PC-3 (cell line): ENCODE results near the gene GRHPR.

Experiments
- CTCF ChIP-seq: fragments of 300-600 bp; sonication (generic); conservative IDR thresholded peaks from 2 replicates; pipeline ENCODE4 v1.5.1; 2017; ENCODE audit warnings: antibody characterized with exemption, low read depth, mild to moderate bottlenecking, low read length
- EZH2phosphoT487 ChIP-seq: fragments of 300-600 bp; sonication (generic); IDR thresholded peaks from 2 replicates; pipeline ENCODE4 v1.6.1; 2018; ENCODE audit warnings: mild to moderate bottlenecking, antibody characterized with exemption, low read length, borderline replicate concordance

GRCh38 chr9:37464426-37465248 is 42.1 kb downstream of the GRHPR start:
- TF ChIP-seq EZH2phosphoT487 (no peak), CTCF (no peak)
